Measurements from ENCODE around the gene LMO7. TPM values are rescaled to one million over a fixed set of nuclear protein-coding genes. Genes with fewer than 3 reads are reported as not detected.

The LMO7 gene
- total RNA-seq, 2 experiments from 2014 or later, result 12.2 to 15.3 TPM

- no peak for TF ChIP-seq CTCF (IDR thresholded peaks at IDR 0.05)
- no peak for ATAC-seq
- Mint-ChIP-seq H3K36me3 (ENCODE audit: low read depth) (peaks cover 6% of the 10 kb centered on the region), H3K27me3 (no peaks in the 10 kb centered on the region), H3K9me3 (no peaks in the 10 kb centered on the region), H3K27ac (no peak overlapping the region), H3K4me3 (no peak overlapping the region), H3K4me1 (ENCODE audit: low read depth) (no peaks in the 10 kb centered on the region)
- ChIA-PET POLR2A (no interaction called here), CTCF (no interaction called here)
- intact Hi-C loops (cut with micrococcal nuclease), result no loop called here
- DNase-seq, result no peak
These were observed 28.7 kb upstream of the LMO7 start for GRCh38 chr13:75607447-75607846.

DNA sequence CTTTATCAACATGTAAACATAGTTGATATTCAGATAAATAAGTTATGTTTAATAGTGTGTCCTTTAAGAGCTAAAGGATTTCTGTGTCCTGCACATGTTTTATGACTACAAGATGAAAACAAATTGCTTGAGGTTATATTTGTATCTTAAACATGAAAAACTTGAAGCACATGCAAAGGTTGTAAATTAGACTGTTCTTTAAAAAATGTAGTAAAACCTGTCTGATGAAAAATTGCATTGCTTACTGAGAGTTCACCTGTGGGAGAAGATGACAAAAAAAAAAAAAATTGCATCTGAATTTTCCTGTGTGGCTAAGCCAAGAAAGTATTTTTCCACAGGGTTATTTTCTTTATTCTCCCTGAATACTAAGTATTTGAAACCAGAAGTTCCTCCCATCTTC, 25.7 kb upstream of the LMO7 start:
- Mint-ChIP-seq H3K4me3 (no peak overlapping the region), H3K27me3 (no peaks in the 10 kb centered on the region), H3K27ac (no peak overlapping the region), H3K9me3 (no peaks in the 10 kb centered on the region), H3K4me1 (ENCODE audit: low read depth) (no peaks in the 10 kb centered on the region), H3K36me3 (ENCODE audit: low read depth) (peaks cover 5% of the 10 kb centered on the region)
- CTCF ChIA-PET, result no interaction called here
- POLR2A ChIA-PET, result no interaction called here
- intact Hi-C loops (cut with micrococcal nuclease), result no loop called here
- DNase-seq (no peak), ATAC-seq (no peak)
- no peak for TF ChIP-seq CTCF (IDR thresholded peaks at IDR 0.05)

DNA sequence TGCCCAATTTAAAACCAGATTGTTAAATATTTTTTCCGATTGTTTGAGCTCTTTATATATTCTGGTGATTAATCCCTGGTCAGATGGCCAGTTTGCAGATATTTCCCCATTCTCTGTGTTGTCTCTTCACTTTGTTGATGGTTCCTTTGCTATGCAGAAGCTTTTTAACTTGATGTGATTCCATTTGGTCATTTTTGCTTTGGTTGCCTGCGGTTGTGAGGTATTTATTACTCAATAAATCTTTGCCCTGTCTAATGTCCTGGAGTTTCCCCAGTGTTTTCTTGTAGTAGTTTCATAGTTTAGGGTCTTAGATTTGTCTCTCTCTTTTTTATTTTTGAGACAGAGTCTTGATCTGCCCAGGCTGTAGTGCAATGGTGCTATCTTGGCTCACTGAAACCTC, 23.8 kb upstream of the LMO7 start:
- no peak overlapping the region for H3K4me3 Mint-ChIP-seq
- no peaks in the 10 kb centered on the region for H3K4me1 Mint-ChIP-seq (ENCODE audit: low read depth)
- H3K9me3 Mint-ChIP-seq, result no peaks in the 10 kb centered on the region
- H3K27ac Mint-ChIP-seq, result no peak overlapping the region
- H3K27me3 Mint-ChIP-seq, result no peaks in the 10 kb centered on the region
- H3K36me3 Mint-ChIP-seq (ENCODE audit: low read depth), result peaks cover 7% of the 10 kb centered on the region
- TF ChIP-seq CTCF (IDR thresholded peaks at IDR 0.05), result no peak
- ChIA-PET POLR2A (no interaction called here), CTCF (no interaction called here)
- intact Hi-C loops (cut with micrococcal nuclease), result no loop called here
- ATAC-seq (no peak), DNase-seq (no peak)

DNA sequence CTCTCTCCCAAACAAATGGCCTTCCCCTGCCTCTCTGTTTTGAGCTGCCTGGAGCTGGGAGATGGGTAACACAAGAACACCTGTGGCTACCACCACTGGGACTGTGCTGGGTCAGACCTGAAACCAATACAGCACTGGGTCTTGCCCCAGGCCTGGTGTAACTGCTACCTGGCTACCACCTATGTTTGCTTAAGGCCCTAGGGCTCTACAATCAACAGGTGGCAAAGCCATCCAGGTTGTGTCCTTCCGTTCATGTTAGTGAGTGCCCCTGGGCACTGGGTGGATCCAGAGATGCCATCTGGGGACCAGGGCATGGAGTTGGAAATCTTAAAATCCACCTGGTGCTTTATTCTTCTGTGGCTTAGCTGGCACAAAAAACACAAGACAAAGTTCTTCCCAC, 18.9 kb upstream of the LMO7 start:
- CTCF ChIA-PET, result no interaction called here
- intact Hi-C loops (cut with micrococcal nuclease), result no loop called here
- no peaks in the 10 kb centered on the region for H3K27me3 Mint-ChIP-seq
- no peak for DNase-seq
- no peak for ATAC-seq
- no peak for TF ChIP-seq CTCF (IDR thresholded peaks at IDR 0.05)
- peaks cover 9% of the 10 kb centered on the region for H3K36me3 Mint-ChIP-seq (ENCODE audit: low read depth)
- H3K4me3 Mint-ChIP-seq, result no peak overlapping the region
- POLR2A ChIA-PET, result no interaction called here
- no peaks in the 10 kb centered on the region for H3K9me3 Mint-ChIP-seq
- H3K27ac Mint-ChIP-seq, result no peak overlapping the region
- H3K4me1 Mint-ChIP-seq (ENCODE audit: low read depth), result no peaks in the 10 kb centered on the region

GRCh38 chr13:75618308-75618707, 17.8 kb upstream of the LMO7 start:
- Mint-ChIP-seq H3K4me1 (ENCODE audit: low read depth) (no peaks in the 10 kb centered on the region), H3K27ac (no peak overlapping the region), H3K9me3 (no peaks in the 10 kb centered on the region), H3K4me3 (no peak overlapping the region), H3K27me3 (no peaks in the 10 kb centered on the region), H3K36me3 (ENCODE audit: low read depth) (peaks cover 9% of the 10 kb centered on the region)
- intact Hi-C loops (cut with micrococcal nuclease), result no loop called here
- POLR2A ChIA-PET, result no interaction called here
- CTCF ChIA-PET, result no interaction called here
- DNase-seq, result no peak
- no peak for ATAC-seq
- no peak for TF ChIP-seq CTCF (IDR thresholded peaks at IDR 0.05)

All from activated CD8-positive, alpha-beta T cell treated with anti-CD3 and anti-CD28 coated beads for 36 hours (primary cell).